Testis (tissue), 3 donors: ENCODE data around the gene ROBO1. TPM values are rescaled to one million over a fixed set of nuclear protein-coding genes. Genes with fewer than 3 reads are reported as not detected.

Experiments used
- DNase-seq: peaks from one replicate; pipeline ENCODE4 v3.0.0-alpha.2; 2019
- H3K27ac ChIP-seq, 2 donors: fragments of 200-600 bp; sonication (generic); one replicate each; pipeline ENCODE4 v1.5.1; 2019
- H3K27me3 ChIP-seq: fragments of 200-600 bp; sonication (generic); one replicate; pipeline ENCODE4 v1.5.1; 2019
- H3K36me3 ChIP-seq: fragments of 200-600 bp; sonication (generic); one replicate; pipeline ENCODE4 v1.5.1; 2017; ENCODE audit warnings: low read depth; ENCODE audit errors: missing control alignments
- H3K4me1 ChIP-seq: fragments of 200-600 bp; sonication (generic); one replicate; pipeline ENCODE4 v1.5.1; 2019
- H3K4me3 ChIP-seq, 2 donors: fragments of 200-600 bp; sonication (generic); one replicate each; pipeline ENCODE4 v1.5.1; 2017 to 2019
- H3K9me3 ChIP-seq: fragments of 200-600 bp; sonication (generic); one replicate; pipeline ENCODE4 v1.5.1; 2017
- POLR2A ChIP-seq: fragments of 450-650 bp; IDR thresholded peaks from one replicate; pipeline ENCODE4 v1.6.1; 2017; ENCODE audit warnings: antibody characterized with exemption, mild to moderate bottlenecking, moderate library complexity
- WGBS, 2 donors: methylation state at CpG; one replicate each; pipeline ENCODE4 v1.1.5; 2018; 5-methylcytosine and 5-hydroxymethylcytosine counted together
- intact Hi-C: fragments of 100-400 bp; cut with DNase I; formaldehyde crosslinking; loops from one replicate; pipeline ENCODE4 v1.15.1; 2023; ENCODE audit warnings: low total_unique reads
- polyA plus RNA-seq: library from polyadenylated mRNA; stranded (reverse); fragments of 350-450 nt; fragmentation: Illumina TruSeq; extraction: RNeasy Lipid Tissue Mini Kit (QIAGEN cat#74804); gene quantifications from one replicate; pipeline ENCODE4 v1.2.3, GENCODE V29; 2014; ENCODE audit warnings: low read depth, low replicate concordance; ENCODE audit not compliant: insufficient read depth
- total RNA-seq, 2 donors: library from RNA; depleted of rRNA; stranded (reverse); fragments of >200 nt; gene quantifications; one replicate each; pipeline ENCODE4 v1.2.3, GENCODE V29; 2016
- TF ChIP-seq, protein P1 (sequence below), 3 experiments: fragments of 450-650 bp in 2 of 3; fragments of 200-600 bp in 1 of 3; sonication (generic) in 1 of 3; IDR thresholded peaks; one replicate each; pipeline ENCODE4 v1.5.1; 2016 to 2019; ENCODE audit warnings: antibody characterized with exemption in 3 of 3, mild to moderate bottlenecking in 2 of 3, moderate library complexity in 1 of 3

The ROBO1 gene
- total and polyA plus RNA-seq, 3 donors from 2014 or later: 39.4 to 45.1 (median 42.6) TPM

DNA sequence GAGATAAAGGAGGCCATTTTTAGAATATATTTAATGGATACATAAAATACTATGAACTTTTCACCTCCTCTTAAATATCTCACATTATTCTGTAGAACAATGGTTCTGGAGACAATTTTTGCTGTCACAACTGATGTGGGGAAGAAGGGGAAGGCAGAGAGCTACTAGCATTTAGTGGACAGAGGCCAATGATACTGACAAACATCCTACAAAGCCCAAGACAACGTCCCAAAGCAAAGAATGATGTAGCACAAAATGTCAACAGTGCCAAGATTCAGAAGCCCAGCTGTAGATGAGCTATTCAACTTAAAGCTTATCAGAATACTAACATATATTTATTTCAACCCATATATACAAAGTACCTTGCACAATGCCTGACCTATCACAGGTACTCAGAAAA is 1069.4 kb downstream of the ROBO1 start:
- Histone ChIP-seq H3K4me3 (no peak overlapping the region), H3K4me1 (no peaks in the 10 kb centered on the region), H3K27me3 (no peaks in the 10 kb centered on the region), H3K27ac (no peak overlapping the region), H3K36me3 (no peaks in the 10 kb centered on the region), H3K9me3 (no peaks in the 10 kb centered on the region)
- intact Hi-C loops: no loop called here
- TF ChIP-seq, protein P1, sequence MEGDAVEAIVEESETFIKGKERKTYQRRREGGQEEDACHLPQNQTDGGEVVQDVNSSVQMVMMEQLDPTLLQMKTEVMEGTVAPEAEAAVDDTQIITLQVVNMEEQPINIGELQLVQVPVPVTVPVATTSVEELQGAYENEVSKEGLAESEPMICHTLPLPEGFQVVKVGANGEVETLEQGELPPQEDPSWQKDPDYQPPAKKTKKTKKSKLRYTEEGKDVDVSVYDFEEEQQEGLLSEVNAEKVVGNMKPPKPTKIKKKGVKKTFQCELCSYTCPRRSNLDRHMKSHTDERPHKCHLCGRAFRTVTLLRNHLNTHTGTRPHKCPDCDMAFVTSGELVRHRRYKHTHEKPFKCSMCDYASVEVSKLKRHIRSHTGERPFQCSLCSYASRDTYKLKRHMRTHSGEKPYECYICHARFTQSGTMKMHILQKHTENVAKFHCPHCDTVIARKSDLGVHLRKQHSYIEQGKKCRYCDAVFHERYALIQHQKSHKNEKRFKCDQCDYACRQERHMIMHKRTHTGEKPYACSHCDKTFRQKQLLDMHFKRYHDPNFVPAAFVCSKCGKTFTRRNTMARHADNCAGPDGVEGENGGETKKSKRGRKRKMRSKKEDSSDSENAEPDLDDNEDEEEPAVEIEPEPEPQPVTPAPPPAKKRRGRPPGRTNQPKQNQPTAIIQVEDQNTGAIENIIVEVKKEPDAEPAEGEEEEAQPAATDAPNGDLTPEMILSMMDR (IDR thresholded peaks at IDR 0.05): no peak
- TF ChIP-seq POLR2A: no peak
- 25 to 47% methylated on average over 1 of the region's 1 CpG for WGBS, 2 donors
- DNase-seq: no peak

DNA sequence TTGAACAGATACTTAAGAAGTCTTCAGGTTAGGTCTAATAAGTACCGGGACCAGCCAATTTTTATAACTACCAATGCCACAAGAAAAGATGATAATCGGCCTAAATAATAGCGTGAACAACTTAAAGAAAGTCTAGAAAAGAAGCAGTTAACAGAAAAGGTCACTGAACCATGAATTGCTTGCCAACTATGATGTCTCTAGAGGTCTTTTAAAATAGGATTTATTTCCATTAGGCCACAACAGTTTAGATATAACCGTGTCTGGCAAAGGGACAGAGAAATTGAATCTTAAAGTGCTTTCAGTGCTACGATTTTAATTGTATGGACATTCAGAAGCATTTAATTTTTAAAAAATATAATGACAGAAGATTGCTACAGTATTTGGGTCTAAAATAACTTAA is 1070.4 kb downstream of the ROBO1 start:
- no peaks in the 10 kb centered on the region for H3K27me3 ChIP-seq
- no peaks in the 10 kb centered on the region for H3K9me3 ChIP-seq
- TF ChIP-seq POLR2A: no peak
- TF ChIP-seq, protein P1 (IDR thresholded peaks at IDR 0.05): no peak
- intact Hi-C loops: no loop called here
- no peak for DNase-seq
- no peaks in the 10 kb centered on the region for H3K36me3 ChIP-seq
- 44 to 60% methylated on average over 5 of the region's 5 CpGs for WGBS, 2 donors
- no peak overlapping the region for H3K4me3 ChIP-seq
- H3K4me1 ChIP-seq: no peaks in the 10 kb centered on the region
- H3K27ac ChIP-seq: no peak overlapping the region

DNA sequence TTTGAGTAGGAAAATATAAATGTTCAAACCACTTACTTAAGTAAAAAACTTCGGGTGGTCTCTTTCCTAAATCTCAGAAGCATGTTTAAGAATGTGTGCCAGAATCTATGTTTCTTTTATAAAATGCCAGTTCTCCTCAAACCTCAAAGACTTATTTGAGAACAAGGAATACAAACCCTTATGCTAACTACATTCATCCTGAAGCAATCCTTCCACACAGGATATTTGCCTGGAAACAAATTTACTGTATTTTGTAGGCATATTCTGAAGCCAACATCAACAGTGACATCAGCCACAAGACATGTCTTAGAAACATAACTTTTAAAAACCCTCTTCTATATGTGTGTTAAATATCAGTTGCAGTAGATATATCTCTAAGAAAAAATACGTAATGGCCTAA is 1077.0 kb downstream of the ROBO1 start:
- H3K36me3 ChIP-seq: no peaks in the 10 kb centered on the region
- WGBS, 2 donors: 26 to 39% methylated on average over 2 of the region's 2 CpGs
- intact Hi-C loops: no loop called here
- H3K9me3 ChIP-seq: no peaks in the 10 kb centered on the region
- H3K4me1 ChIP-seq: no peaks in the 10 kb centered on the region
- TF ChIP-seq, protein P1 (IDR thresholded peaks at IDR 0.05): no peak
- TF ChIP-seq POLR2A: no peak
- no peak overlapping the region for H3K4me3 ChIP-seq
- H3K27me3 ChIP-seq: no peaks in the 10 kb centered on the region
- no peak for DNase-seq
- H3K27ac ChIP-seq: no peak overlapping the region

DNA sequence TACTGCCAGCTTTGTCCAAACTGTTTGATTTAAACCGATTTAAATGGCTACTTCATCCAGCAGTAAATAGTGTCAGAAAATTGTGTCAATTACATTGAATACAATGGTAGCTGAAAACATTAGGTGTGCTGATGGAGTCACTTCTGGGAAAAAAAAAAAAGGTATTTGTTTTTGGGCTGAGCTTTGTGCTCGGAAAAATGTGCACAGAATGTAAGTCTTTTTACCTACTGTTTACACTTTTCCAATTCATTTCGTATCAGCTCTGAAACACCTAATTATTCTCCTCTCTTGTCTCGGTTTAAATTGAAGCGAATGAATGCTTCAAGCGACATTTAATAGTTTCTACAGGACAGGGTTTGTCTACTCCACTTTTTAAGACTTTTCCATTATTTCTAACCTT is 1078.4 kb downstream of the ROBO1 start:
- H3K36me3 ChIP-seq: no peaks in the 10 kb centered on the region
- DNase-seq: no peak
- no peaks in the 10 kb centered on the region for H3K9me3 ChIP-seq
- H3K27me3 ChIP-seq: no peaks in the 10 kb centered on the region
- H3K4me1 ChIP-seq: no peaks in the 10 kb centered on the region
- H3K27ac ChIP-seq: no peak overlapping the region
- intact Hi-C loops: no loop called here
- TF ChIP-seq, protein P1 (IDR thresholded peaks at IDR 0.05): no peak
- TF ChIP-seq POLR2A: no peak
- H3K4me3 ChIP-seq: no peak overlapping the region
- WGBS, 2 donors: 79 to 93% methylated on average over 6 of the region's 6 CpGs

DNA sequence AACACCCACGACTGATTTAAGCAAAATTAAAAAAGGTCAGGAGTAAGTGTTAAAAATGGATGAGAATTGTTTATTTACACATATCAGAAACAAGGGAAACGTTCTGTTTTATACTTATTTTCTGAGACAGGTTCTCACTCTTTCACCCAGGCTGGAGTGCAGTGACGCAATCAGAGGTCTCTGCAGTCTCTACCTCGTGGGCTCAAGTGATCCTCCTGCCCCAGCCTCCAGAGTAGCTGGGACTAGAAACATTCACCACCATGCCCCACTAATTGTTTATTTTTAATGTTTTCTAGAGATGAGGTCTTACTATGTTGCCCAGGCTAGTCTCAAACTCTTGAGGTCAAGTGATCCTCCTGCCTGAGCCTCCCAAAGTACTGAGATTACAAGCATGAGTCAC is 1080.3 kb downstream of the ROBO1 start:
- 90% methylated on average over 4 of the region's 4 CpGs for WGBS, 2 donors
- no peak for TF ChIP-seq POLR2A
- TF ChIP-seq, protein P1 (IDR thresholded peaks at IDR 0.05): no peak
- no peaks in the 10 kb centered on the region for H3K27me3 ChIP-seq
- no peaks in the 10 kb centered on the region for H3K36me3 ChIP-seq
- no peak for DNase-seq
- no peaks in the 10 kb centered on the region for H3K4me1 ChIP-seq
- intact Hi-C loops: no loop called here
- H3K9me3 ChIP-seq: no peaks in the 10 kb centered on the region
- H3K27ac ChIP-seq: no peak overlapping the region
- no peak overlapping the region for H3K4me3 ChIP-seq
